Measurements from ENCODE around the gene MAPT.
A peak's percentile ranks its signal among the peaks of the same experiment; 100 is the strongest.

MAPT gene

DNA sequence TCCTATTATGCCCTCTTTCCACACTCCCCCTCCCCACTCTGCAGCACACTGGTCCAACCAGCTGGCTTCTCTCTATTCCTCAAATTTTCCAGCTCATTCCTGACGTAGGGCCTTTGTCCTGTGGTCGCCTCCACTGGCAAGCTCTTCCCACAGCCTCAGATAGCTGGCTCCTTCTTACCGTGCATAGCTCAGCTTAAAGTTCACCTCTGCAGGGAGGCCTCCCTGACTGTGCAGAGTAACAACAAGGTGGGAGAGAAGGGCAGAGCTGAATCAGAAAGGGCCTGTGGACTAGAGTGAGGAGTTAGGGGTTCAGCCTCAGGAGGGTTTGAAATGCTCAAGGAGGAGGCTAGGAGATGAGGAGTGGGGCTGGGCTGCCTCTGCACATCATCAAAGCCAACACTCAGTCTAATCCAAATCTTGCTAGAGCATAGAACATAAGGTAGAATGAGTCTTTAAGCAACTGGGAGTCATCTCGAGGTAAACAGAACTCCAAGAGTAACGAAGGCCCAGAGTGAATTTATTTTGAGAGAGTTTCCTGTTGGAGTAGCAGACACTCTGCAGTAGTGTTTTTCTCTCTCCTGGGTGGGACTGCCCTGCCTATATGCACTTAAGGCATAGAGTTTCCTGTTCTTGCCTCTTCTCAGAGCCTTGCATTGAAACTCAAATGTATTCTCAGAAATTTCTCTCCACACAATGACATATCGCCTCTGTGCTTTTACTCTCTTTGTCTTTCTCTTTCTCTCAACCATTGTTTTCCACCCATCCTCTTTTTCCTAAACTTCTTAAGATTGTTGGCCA, 30.3 kb upstream of the MAPT start:
- no peak for DNase-seq

DNA sequence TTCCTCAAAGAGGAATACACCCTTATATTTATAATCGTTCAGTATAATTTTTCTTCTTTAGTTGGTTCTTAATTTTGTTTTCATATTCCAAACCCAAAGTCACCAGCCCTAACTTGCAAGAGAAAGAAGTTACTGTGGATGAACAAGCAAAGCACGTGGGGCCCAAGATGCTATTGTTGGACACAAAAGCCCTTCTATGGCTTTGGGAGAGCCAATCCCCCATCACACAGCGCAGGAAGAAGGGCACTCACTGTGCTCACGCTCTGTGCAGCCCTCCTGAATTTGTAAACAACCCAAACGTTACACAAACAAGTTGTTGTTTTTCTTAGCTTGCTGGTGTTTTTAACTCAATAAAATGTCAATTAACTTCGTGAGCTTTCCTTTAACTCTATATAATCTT, 27.2 kb upstream of the MAPT start:
- DNase-seq = no peak

GRCh38 chr17:45867702-45868101, 26.7 kb upstream of the MAPT start:
- DNase-seq = no peak

GRCh38 chr17:45868276-45868675, 26.1 kb upstream of the MAPT start:
- no peak for DNase-seq

- no peak for DNase-seq
Observed at GRCh38 chr17:45869676-45870341, 24.5 kb upstream of the MAPT start.

- no peak for DNase-seq
Observed at GRCh38 chr17:45870342-45870974, 23.9 kb upstream of the MAPT start.

DNA sequence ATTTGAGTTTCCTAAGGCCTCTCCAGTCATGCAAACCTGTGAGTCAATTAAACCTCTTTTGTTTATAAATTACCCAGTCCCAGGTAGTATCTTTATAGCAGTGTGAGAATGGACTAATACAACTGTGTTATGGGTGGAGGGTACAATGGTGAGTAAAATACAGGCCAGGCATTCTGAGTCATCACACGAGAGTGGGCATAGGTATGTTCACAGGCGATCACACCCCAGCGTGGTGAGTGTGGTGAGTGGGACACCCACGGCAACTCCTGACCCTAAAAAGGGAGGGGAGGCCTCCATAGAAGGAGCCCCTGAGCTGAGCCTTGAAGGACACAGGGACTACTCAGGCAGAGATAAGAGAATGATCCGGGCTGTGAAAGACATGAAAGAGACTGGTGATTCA, 22.6 kb upstream of the MAPT start:
- DNase-seq = no peak

- no peak for DNase-seq
Observed at GRCh38 chr17:45873728-45874127, 20.6 kb upstream of the MAPT start.

- DNase-seq = no peak
Observed at GRCh38 chr17:45874151-45874550, 20.2 kb upstream of the MAPT start.

GRCh38 chr17:45876539-45876938, 17.8 kb upstream of the MAPT start:
- DNase-seq = no peak

DNA sequence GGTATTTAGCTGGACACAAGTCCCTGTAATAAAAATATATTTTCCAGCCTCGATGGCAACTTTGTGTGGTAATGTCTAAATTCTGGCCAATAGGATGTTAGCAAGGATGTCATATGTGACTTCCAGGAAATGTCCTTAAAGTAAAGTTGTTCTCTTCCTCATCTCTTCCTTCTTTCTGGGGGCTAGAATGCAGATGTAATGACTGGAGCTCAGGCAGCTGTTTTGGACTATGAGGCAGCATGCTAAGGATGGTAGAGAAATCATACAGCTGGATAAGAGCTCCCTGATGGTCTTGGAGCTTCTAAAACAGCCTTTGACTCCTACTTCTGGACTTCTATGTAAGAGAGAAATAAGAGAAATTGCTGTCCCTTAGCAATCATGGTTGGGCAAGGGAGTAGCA, 16.9 kb upstream of the MAPT start:
- DNase-seq = no peak

GRCh38 chr17:45883063-45883462, 11.3 kb upstream of the MAPT start:
- no peak for DNase-seq

DNA sequence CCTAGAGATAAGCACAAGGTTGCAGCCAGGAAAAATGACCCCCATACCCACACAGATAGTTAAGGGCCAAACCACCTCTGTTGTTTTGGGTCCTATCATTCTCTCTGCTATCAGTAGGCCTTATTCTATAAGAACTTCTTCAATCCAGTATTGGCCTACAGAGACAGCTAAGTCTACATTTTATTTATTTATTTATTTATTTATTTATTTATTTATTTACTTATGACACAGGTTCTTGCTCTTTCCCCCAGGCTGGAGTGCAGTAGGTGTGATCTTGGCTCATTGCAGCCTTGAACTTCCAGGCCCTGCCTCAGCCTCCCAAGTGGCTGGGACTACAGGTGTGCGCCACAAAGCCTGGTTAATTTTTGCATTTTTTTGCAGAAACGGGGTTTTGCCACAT, 7.5 kb upstream of the MAPT start:
- no peak for DNase-seq

DNA sequence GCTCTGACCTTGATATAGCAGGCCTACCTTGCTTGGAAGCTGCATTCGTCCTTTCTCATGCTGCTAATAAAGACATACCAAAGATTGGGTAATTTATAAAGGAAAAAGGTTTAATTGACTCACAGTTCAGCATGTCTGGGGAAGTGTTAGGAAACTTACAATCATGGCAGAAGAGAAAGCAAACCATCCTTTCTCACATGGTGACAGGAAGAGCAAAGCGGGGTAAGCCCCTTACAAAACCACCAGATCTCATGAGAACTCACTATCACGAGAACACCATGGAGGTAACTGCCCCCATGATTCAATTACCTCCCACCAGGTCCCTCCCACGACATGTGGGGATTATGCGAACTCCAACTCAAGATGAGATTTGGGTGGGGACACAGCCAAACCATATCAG, 6.0 kb upstream of the MAPT start:
- no peak for DNase-seq

DNA sequence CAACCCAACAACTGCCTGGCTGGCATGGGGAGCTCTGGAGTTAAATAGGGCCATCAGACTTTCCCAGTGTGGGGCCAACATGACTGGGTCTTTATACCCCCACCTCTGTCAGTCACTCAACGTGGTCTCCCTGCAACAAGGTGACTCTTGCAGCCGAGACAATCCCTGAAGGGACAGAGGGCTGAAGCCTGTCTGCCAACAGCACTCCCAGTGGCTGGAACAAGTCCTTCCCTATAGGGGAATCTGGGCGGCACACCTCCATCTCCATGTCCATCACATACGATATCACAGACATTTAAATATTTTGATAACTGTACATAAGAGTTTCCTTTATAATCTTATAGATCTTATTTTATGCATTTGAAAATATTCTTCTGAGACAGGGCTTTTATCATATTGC, 4.8 kb upstream of the MAPT start:
- DNase-seq = no peak

DNA sequence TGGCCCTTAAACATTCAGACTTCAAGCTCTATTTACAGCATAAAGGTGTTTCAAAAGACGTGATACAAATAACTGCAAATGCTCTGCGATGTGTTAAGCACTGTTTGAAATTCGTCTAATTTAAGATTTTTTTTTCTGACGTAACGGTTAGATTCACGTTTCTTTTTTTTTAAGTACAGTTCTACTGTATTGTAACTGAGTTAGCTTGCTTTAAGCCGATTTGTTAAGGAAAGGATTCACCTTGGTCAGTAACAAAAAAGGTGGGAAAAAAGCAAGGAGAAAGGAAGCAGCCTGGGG, 681 bp upstream of the MAPT start:
- no peak for DNase-seq

GRCh38 chr17:45895304-45895968, 1.1 kb downstream of the MAPT start:
- peak; percentile 68 for DNase-seq

- no peak for DNase-seq
Observed at GRCh38 chr17:45895969-45896785, 1.8 kb downstream of the MAPT start.

DNA sequence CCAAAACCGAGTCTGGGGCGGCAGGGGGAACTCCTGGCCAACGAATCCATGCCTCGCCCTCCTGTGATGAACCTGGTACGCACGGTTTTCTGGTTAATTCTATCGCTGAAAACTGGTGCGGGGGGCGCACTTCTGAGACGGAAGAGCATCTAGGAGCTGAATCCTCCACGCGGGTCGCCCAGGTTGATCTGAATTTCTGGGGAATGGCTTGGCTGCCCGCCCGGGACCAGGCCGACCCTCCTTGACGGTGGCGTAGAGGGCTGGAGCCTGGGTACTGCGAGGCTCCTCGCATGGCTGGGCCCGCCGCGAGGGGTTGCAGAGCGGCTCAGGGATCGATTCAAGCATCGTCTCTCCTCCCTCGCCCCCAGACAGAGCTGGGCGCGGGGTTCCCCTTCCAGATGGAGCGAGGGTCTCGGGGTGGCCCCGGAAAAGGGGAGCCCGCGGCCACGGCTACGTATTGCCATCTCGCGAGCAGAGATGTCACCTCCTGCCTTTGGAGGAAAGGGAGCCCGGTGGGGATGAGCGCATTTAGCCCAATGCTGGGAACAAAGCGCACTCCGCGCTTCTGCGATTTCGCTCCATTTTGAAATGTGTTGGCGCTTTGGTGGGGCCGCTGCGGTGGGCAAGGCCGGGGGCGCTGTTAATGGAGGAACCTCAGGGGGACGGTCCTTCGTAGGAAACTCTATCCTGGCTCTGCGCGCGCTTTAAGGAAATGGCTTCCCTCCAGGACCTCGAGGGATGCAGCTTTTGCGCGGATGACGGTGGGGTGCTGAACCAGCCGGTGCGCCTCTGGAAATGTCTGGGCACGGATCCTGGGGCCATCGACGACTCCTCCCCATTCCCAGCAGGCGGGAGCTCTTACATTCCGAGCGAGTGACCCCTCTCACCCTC, 2.7 kb downstream of the MAPT start:
- DNase-seq = no peak

DNA sequence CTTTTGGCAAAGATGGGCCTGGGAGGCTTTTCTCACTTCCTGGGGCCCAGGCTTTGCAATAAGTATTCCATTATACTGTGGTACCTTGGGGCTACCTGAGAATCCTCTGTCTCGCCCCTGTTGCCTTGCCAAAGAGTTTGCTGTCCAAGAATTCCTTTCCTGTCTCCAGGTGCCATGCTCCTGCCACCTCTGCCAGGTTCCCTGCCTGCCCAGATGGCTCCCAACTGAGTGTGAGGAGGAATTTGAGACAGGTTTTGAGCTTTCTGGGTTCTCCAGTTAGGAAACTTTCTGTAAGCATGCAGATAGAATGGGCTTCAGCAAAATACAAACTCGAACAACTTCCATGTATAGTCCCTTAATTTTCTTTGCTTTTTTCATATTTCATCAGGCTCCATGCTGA, 5.8 kb downstream of the MAPT start:
- no peak for DNase-seq

DNA sequence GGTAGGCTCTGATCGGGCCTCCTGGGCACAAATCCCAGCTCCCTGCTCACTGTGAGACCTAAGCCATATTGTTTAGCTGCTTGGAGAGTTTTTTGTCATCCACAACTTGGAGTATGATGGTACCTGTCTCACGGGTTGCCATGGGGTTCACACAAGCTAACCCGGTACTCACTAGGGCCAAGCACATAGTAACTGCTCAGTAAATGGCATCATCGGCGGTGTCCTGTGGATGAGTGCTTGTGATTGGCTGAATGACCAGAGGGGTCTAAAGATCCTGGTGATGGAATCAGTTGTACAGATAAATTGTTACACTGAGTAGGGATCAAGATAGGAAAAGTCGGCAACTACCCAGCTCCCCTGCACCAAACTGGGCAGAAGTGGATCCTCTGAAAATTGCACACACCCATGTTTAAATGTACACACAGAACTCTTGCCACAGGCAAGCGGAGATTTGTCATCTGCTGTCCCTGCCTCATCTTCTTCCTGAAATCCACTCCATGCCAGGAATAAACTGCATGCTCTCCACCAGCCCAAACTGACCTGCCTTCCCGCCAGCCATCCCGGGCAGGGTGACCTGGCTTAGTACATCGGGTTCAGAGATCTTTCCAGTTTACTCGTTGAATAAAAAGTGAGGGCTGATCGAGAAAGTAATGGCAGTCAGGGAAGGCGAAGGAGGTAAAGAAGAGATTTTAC, 6.5 kb downstream of the MAPT start:
- no peak for DNase-seq
